WI38 (cell line): Measurements from ENCODE around the gene SH3PXD2B.
"Not testable (repeated sequence)": the region's sequence is repeated elsewhere in the genome, so short reads cannot be mapped to it uniquely, and the experiment has no call there.

Experiments
- H3K4me3 ChIP-seq: 2 replicates; pipeline ENCODE4 v1.5.1; 2011; ENCODE audit warnings: low read depth, mild to moderate bottlenecking, control low read depth, low read length
- TF ChIP-seq, protein P1 (sequence below): IDR thresholded peaks from 2 replicates; pipeline ENCODE4 v1.5.1; 2012; ENCODE audit warnings: low read depth, mild to moderate bottlenecking, control low read depth, low read length

The SH3PXD2B gene

DNA sequence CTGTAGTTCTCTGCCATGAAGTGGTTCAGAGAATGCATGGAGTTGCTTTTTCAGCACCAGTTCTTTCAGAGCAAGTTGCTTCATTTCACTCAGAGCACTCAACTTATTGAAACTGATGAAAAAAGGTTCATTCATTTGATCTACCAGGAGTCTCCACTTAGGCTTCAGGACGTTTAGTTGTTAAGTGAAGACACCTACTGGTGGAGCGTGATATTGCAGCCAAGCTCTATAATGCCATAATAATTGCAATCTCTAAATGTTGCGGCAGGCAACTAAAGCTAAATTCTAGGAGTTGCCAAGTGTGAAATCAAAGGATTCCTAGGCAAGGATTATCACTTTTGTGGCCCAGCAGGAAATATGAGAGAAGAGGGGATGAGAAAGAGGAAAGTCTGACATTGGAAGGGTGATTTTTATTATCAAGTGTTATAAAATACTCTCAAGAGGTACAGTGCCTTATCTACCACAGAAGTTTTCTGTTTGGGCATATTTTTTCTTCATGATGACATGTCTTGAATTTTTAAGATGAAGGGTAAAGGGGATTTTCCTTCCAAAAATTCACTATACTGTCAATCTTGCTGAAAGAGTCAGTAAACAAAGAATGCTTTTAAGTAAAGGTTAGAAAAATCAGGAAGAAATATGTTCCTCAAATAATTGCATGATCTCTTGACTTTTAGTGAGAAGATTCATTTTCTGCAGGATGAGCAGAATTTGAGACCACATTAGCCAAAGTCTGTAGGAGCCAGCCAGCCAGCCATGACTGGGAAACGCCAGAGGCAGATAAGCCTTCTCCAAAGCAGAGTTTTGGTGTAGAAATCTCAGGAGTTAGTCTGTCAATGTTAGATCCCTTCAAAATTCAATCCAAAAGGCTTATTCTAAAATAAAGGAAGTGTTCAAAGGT, 83.4 kb downstream of the SH3PXD2B start:
- TF ChIP-seq, protein P1, sequence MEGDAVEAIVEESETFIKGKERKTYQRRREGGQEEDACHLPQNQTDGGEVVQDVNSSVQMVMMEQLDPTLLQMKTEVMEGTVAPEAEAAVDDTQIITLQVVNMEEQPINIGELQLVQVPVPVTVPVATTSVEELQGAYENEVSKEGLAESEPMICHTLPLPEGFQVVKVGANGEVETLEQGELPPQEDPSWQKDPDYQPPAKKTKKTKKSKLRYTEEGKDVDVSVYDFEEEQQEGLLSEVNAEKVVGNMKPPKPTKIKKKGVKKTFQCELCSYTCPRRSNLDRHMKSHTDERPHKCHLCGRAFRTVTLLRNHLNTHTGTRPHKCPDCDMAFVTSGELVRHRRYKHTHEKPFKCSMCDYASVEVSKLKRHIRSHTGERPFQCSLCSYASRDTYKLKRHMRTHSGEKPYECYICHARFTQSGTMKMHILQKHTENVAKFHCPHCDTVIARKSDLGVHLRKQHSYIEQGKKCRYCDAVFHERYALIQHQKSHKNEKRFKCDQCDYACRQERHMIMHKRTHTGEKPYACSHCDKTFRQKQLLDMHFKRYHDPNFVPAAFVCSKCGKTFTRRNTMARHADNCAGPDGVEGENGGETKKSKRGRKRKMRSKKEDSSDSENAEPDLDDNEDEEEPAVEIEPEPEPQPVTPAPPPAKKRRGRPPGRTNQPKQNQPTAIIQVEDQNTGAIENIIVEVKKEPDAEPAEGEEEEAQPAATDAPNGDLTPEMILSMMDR: peak; percentile 77
- H3K4me3 ChIP-seq: no peak overlapping the region

DNA sequence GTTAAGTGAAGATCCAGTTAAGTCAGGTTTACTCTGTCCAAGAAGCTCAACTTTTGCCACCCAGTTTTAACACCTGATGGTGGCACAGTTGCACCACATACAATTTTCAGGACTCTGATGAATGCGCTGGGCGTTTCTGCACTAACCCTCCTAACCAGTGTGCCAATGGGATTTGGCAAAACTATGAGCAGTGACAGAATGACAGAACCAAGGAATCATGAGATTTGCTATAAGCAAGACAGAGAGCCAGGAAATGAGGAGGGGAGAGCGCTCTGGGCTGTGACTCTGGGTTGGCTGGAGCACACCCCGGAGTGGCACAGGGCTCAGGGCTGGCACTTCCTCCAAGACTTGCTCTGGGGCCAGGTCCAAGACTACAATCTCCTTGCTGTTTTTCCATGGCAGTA, 84.1 kb downstream of the SH3PXD2B start:
- TF ChIP-seq, protein P1: no peak
- H3K4me3 ChIP-seq: no peak overlapping the region

DNA sequence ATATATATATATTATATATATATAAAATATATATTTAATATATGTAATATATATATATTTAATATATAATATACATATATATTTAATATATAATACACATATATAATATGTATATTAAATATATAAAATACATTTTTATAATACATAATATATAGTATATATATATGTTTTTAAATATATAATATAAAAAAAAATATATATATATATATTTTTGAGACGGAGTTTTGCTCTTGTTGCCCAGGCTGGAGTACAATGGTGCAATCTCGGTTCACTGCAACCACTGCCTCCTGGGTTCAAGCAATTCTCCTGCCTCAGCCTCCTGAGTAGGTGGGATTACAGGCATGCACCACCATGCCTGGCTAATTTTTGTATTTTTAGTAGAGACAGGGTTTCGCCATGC, 85.6 kb downstream of the SH3PXD2B start:
- H3K4me3 ChIP-seq: not testable (repeated sequence)

DNA sequence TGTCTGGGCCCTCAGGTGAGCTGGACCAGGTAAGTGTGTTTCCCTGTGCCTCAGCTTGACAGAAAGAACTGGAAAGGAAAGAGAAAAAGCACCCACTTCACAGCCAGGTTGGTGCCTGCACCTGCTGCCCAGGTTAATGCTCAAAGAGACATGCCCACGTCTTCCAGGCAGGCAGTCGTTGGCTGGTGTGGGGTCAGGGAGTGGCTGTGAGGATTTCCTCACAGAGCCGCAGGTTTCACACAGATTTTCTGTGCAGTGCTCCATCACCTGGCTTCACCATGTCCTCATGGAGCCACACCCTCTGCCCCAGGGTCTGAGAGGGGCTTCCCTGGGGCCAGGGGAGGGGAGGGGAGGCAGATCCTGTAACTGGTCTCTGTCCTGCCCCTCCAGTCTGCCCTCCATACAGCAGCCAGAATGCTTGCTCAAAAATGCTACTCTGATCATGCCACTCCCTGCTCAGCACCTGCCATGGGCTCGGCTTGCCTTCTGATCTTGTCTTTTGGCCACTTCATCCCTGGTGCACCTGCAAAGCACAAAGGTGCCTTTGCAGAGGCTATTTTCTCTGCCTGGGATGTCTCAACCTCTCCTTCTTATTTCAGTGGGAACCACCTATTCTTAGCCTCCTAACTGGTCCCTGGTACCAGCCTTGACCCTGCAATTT, 88.2 kb downstream of the SH3PXD2B start:
- TF ChIP-seq, protein P1: no peak
- no peak overlapping the region for H3K4me3 ChIP-seq

DNA sequence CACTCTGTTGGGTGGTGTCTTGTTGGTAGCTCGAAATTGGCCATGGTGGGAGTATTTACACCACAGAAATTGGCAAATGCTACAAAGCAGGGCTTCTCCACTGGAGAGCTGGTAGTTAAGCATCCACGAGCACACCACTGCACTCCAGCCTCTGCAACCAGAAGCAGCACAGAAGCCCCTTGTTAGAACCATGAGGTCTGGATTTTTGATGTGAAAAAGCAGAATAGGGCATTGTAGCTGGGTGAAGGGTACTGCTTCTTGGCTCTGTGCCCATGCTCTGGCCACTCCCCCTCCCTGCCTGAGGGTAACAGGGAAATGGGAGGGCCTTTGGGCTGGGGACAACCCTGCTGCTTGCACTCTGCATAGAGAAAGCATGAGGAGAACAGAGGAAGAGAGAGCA, 89.6 kb downstream of the SH3PXD2B start:
- TF ChIP-seq, protein P1: no peak
- H3K4me3 ChIP-seq: no peak overlapping the region

DNA sequence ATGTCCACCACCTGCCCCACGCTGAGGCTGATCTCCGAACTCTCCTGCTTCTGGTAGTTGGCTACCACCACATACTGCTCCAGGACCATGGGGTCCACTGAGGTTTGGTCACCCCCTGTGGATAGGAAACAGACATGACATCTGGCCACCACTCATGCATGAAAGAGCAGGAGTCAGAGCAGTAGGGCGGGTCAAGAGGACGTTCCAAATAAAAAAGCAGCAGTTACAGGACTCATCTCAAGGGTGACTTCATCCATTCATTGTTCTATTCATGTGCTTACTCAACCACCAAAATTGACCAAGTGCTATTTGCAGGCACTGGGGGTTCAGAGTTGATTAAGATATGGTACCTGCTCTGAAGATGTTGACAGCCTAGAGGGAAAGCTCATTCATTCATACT, 91.6 kb downstream of the SH3PXD2B start:
- TF ChIP-seq, protein P1: no peak
- H3K4me3 ChIP-seq: no peak overlapping the region

DNA sequence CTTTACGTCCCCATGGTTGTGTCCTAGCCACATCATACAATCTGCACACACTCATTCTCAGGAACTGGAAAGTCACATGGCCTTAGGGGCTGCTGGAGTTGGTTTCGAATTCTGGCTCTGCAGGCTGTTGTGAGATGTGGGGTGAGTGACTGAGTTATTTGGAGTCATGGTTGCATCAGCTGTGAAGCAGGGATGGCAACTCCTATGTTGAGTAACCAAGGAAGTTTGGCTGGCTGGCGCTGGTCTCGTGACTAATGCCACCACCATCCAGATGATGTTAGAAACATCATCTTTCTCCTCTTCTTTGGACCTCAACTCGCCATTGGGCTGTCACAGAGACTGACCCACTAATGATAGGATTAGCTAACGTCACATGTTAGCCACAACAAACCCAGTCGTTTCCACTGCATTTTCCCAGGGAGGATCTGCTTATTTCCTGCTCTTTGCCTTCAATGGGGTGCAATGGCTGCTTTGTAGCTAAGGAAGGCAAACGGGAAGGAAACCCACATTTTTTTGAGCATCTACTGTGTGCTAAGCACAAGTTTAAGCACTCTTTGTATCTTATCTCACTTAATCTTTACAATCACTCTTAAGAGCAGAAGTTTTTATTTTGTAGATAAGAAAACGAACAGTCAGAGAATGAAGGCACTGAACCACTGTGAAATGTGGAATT, 92.6 kb downstream of the SH3PXD2B start:
- no peak overlapping the region for H3K4me3 ChIP-seq
- TF ChIP-seq, protein P1: no peak
